Tibial artery (tissue), 4 donors: Measurements from ENCODE around the gene NRIP3.

Experiments used
- DNase-seq, 2 donors: peaks; one replicate each; pipeline ENCODE4 v3.0.0-alpha.2; 2019
- H3K27ac ChIP-seq, 2 donors: fragments of 200-600 bp; sonication (generic) in 1 of 2; 1 replicate in 1 of 2; 2 replicates in 1 of 2; pipeline ENCODE4 v1.5.1; 2018 to 2019; ENCODE audit warnings: mild to moderate bottlenecking in 1 of 2
- H3K27me3 ChIP-seq, 2 donors: fragments of 200-600 bp; sonication (generic) in 1 of 2; one replicate each; pipeline versions ENCODE4 v1.5.1 to v1.6.0; 2016 to 2019
- H3K36me3 ChIP-seq, 3 donors: fragments of 200-600 bp; sonication (generic) in 2 of 3; one replicate each; pipeline ENCODE4 v1.5.1; 2016 to 2019; ENCODE audit warnings: mild to moderate bottlenecking in 2 of 3
- H3K4me1 ChIP-seq, 4 donors: fragments of 200-600 bp; sonication (generic) in 2 of 4; 1 replicate in 3 of 4; 2 replicates in 1 of 4; pipeline ENCODE4 v1.5.1; 2016 to 2019
- H3K4me3 ChIP-seq, 2 donors: fragments of 200-600 bp; sonication (generic) in 1 of 2; 1 replicate in 1 of 2; 2 replicates in 1 of 2; pipeline ENCODE4 v1.5.1; 2018 to 2019; ENCODE audit warnings: mild to moderate bottlenecking in 2 of 2
- H3K9me3 ChIP-seq, 3 donors: fragments of 200-600 bp; sonication (generic) in 1 of 3; one replicate each; pipeline ENCODE4 v1.5.1; 2016 to 2019
- intact Hi-C: fragments of 100-400 bp; cut with DNase I; formaldehyde crosslinking; loops from one replicate; pipeline ENCODE4 v1.15.0; 2023; ENCODE audit warnings: low total_unique reads
- TF ChIP-seq, protein P1 (sequence below), 2 experiments: fragments of 200-600 bp in 1 of 2; fragments of 450-650 bp in 1 of 2; IDR thresholded peaks; one replicate each; pipeline ENCODE4 v1.5.1; 2017 to 2019; ENCODE audit warnings: antibody characterized with exemption in 2 of 2, mild to moderate bottlenecking in 1 of 2, moderate library complexity in 1 of 2

Gene NRIP3

GRCh38 chr11:9008011-9008550 lies 4.3 kb upstream of the NRIP3 start:
- Histone ChIP-seq H3K36me3 (no peaks in the 10 kb centered on the region), H3K27ac (no peak overlapping the region), H3K9me3 (no peaks in the 10 kb centered on the region), H3K4me3 (no peak overlapping the region), H3K4me1 (peaks cover 0 to 18% (median 15%) of the 10 kb centered on the region in 4 donors), H3K27me3 (no peaks in the 10 kb centered on the region)
- DNase-seq: no peak
- TF ChIP-seq, protein P1, sequence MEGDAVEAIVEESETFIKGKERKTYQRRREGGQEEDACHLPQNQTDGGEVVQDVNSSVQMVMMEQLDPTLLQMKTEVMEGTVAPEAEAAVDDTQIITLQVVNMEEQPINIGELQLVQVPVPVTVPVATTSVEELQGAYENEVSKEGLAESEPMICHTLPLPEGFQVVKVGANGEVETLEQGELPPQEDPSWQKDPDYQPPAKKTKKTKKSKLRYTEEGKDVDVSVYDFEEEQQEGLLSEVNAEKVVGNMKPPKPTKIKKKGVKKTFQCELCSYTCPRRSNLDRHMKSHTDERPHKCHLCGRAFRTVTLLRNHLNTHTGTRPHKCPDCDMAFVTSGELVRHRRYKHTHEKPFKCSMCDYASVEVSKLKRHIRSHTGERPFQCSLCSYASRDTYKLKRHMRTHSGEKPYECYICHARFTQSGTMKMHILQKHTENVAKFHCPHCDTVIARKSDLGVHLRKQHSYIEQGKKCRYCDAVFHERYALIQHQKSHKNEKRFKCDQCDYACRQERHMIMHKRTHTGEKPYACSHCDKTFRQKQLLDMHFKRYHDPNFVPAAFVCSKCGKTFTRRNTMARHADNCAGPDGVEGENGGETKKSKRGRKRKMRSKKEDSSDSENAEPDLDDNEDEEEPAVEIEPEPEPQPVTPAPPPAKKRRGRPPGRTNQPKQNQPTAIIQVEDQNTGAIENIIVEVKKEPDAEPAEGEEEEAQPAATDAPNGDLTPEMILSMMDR (IDR thresholded peaks at IDR 0.05): no peak
- intact Hi-C loops: no loop called here

GRCh38 chr11:9005087-9005486 lies 1.3 kb upstream of the NRIP3 start:
- H3K4me3 ChIP-seq: no peak overlapping the region
- intact Hi-C loops: no loop called here
- TF ChIP-seq, protein P1 (IDR thresholded peaks at IDR 0.05): no peak
- no peaks in the 10 kb centered on the region for H3K27me3 ChIP-seq
- peaks cover 0 to 20% (median 18%) of the 10 kb centered on the region in 4 donors for H3K4me1 ChIP-seq
- no peaks in the 10 kb centered on the region for H3K9me3 ChIP-seq
- H3K27ac ChIP-seq: no peak overlapping the region
- DNase-seq: no peak
- H3K36me3 ChIP-seq: no peaks in the 10 kb centered on the region

- Histone ChIP-seq H3K27ac (peak overlapping the region; percentile 2 to 49), H3K36me3 (no peaks in the 10 kb centered on the region), H3K4me1 (peaks cover 0 to 20% (median 18%) of the 10 kb centered on the region in 4 donors), H3K4me3 (peak overlapping the region; percentile 52 to 62), H3K9me3 (no peaks in the 10 kb centered on the region), H3K27me3 (no peaks in the 10 kb centered on the region)
- TF ChIP-seq, protein P1 (IDR thresholded peaks at IDR 0.05): no peak
- no peak for DNase-seq
- intact Hi-C loops: no loop called here
Observed at GRCh38 chr11:9004183-9004926, 554 bp upstream of the NRIP3 start.

DNA sequence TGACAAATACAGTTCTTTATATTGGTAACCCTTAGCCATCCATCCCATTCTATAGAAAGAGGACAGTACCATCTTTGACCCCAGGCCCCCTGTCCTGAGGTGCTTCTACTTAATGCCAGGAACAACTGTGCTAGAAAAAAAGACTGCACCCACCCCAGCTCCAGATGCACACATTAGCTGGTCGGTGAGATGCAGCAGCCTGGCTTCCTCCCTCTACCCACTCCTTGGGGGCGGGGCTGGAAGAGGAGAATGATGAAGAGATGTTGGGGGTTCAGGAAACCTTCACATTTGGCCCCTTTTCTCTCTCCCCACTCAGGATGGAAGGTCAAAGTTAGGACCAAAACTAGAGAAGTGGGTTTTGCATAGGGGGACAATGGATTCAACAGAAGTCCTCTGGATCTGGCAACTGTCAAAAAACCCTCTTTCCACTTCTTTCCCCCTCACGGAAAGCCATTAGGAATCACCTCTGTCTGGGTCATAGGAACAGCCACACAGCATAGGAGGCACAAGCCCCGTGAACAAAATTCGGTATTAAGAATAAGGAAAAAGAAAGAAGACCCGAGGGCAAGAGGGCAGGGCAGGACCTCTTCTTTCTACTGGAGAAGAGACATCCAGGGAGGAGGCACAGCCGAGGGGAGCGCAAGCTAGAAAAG lies 755 bp downstream of the NRIP3 start:
- TF ChIP-seq, protein P1 (IDR thresholded peaks at IDR 0.05): no peak
- Histone ChIP-seq H3K36me3 (no peaks in the 10 kb centered on the region), H3K4me3 (peak overlapping the region; percentile 52 to 62), H3K27ac (peak overlapping the region; percentile 2 to 49), H3K27me3 (no peaks in the 10 kb centered on the region), H3K4me1 (peaks cover 0 to 20% (median 18%) of the 10 kb centered on the region in 4 donors), H3K9me3 (no peaks in the 10 kb centered on the region)
- intact Hi-C loops: loop anchor here (2.0 kb wide), 1 partner anchor 38 kb away; the partner anchor contains the start of gene TMEM9B
- DNase-seq: no peak

DNA sequence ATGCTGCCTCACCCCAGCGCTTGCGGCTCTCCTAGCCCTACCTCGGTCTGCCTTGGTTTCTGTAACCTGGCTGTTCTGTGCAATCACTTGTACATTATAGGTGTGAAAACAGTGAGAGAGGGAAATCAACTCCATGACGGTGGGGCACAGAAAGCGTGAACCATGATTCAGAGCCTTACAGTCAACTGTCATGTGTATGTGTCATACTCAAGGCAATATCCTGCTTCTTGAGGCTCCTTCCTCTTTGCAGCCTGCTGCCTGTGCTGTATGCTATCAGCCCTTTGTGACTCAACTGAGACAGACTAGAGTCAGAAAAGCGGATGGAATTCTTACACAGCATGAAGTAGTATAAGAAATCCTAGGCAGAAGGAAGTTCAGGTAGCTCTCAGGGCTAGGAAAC lies 2.1 kb downstream of the NRIP3 start:
- Histone ChIP-seq H3K36me3 (no peaks in the 10 kb centered on the region), H3K9me3 (no peaks in the 10 kb centered on the region), H3K4me1 (peaks cover 0 to 20% (median 18%) of the 10 kb centered on the region in 4 donors), H3K27me3 (no peaks in the 10 kb centered on the region), H3K4me3 (no peak overlapping the region), H3K27ac (no peak overlapping the region)
- DNase-seq: no peak
- intact Hi-C loops: loop anchor here (2.0 kb wide), 1 partner anchor 37 kb away; the partner anchor contains the start of gene TMEM9B
- TF ChIP-seq, protein P1 (IDR thresholded peaks at IDR 0.05): no peak
